Endothelial cell of umbilical vein (primary cell): ENCODE measurements around the gene ZNF689.

ENCODE experiments used
- CTCF ChIP-seq, 2 donors: IDR thresholded peaks; 1 replicate in 1 of 2; 2 replicates in 1 of 2; pipeline ENCODE4 v1.5.1; 2011; ENCODE audit warnings: low read length in 2 of 2, mild to moderate bottlenecking in 2 of 2, moderate library complexity in 2 of 2, control low read depth in 1 of 2, inconsistent platforms in 1 of 2, low read depth in 1 of 2; ENCODE audit not compliant: insufficient read depth in 1 of 2; ENCODE audit errors: extremely low read depth in 1 of 2
- EZH2 ChIP-seq: IDR thresholded peaks from 2 replicates; pipeline ENCODE4 v1.6.1; 2012; ENCODE audit warnings: borderline replicate concordance, low read depth, mild to moderate bottlenecking, moderate library complexity, low read length, inconsistent platforms; ENCODE audit not compliant: severe bottlenecking
- POLR2A ChIP-seq: IDR thresholded peaks from 2 replicates; pipeline ENCODE4 v1.6.1; 2012; ENCODE audit warnings: low read depth, mild to moderate bottlenecking, control low read depth, low read length
- POLR2AphosphoS5 ChIP-seq: IDR thresholded peaks from 2 replicates; pipeline ENCODE4 v1.6.1; 2012; ENCODE audit warnings: low read depth, mild to moderate bottlenecking, control low read depth, low read length, moderate library complexity; ENCODE audit not compliant: insufficient read depth
- TF ChIP-seq, protein P1 (sequence below): IDR thresholded peaks from 2 replicates; pipeline ENCODE4 v1.6.1; 2011; ENCODE audit not compliant: insufficient read depth, insufficient read length

GRCh38 chr16:30656388-30656787 lies 46.2 kb upstream of the ZNF689 start:
- no peak for TF ChIP-seq POLR2A
- TF ChIP-seq CTCF (IDR thresholded peaks at IDR 0.05; ENCODE audit: extremely low read depth in 1 of 2, insufficient read depth in 1 of 2, low read depth in 1 of 2, low read length in 2 of 2): no peak
- TF ChIP-seq EZH2: no peak
- TF ChIP-seq POLR2AphosphoS5: no peak
- TF ChIP-seq, protein P1, sequence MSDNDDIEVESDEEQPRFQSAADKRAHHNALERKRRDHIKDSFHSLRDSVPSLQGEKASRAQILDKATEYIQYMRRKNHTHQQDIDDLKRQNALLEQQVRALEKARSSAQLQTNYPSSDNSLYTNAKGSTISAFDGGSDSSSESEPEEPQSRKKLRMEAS: no peak
